GM21423 (cell line): Measurements from ENCODE around the gene CSNK2A2.

Source experiments
- ATAC-seq: cut with Tn5 transposase; IDR thresholded peaks from one replicate; pipeline ENCODE4 v1.9.1; 2021; ENCODE audit warnings: mild to moderate bottlenecking, moderate library complexity; ENCODE audit not compliant: unreplicated experiment

Gene CSNK2A2

GRCh38 chr16:58152246-58152868, 45.5 kb downstream of the CSNK2A2 start:
- ATAC-seq: no peak

GRCh38 chr16:58148526-58148925, 49.4 kb downstream of the CSNK2A2 start:
- no peak for ATAC-seq

- ATAC-seq: no peak
These were observed 49.8 kb downstream of the CSNK2A2 start for GRCh38 chr16:58148099-58148498.

- ATAC-seq: no peak
These were observed 59.1 kb downstream of the CSNK2A2 start for GRCh38 chr16:58138852-58139251.

GRCh38 chr16:58137581-58137980, 60.3 kb downstream of the CSNK2A2 start:
- ATAC-seq: no peak

- ATAC-seq: peak; percentile 87
These were observed 68.6 kb downstream of the CSNK2A2 start, which contains the start of gene CFAP20 for GRCh38 chr16:58129097-58129936. Gene CFAP20 (minus strand): TSS chr16:58129381. CDS start chr16:58129115, 266 bp downstream.

GRCh38 chr16:58128711-58129096, 69.2 kb downstream of the CSNK2A2 start:
- peak; percentile 9 for ATAC-seq

GRCh38 chr16:58128181-58128631, 69.7 kb downstream of the CSNK2A2 start:
- no peak for ATAC-seq

- no peak for ATAC-seq
These were observed 70.3 kb downstream of the CSNK2A2 start for GRCh38 chr16:58127634-58128033.

GRCh38 chr16:58127033-58127556, 70.8 kb downstream of the CSNK2A2 start:
- ATAC-seq: no peak

- no peak for ATAC-seq
These were observed 71.4 kb downstream of the CSNK2A2 start for GRCh38 chr16:58126451-58126961.

GRCh38 chr16:58125781-58126335, 72.0 kb downstream of the CSNK2A2 start:
- no peak for ATAC-seq

GRCh38 chr16:58125041-58125440, 72.9 kb downstream of the CSNK2A2 start:
- no peak for ATAC-seq

- ATAC-seq: no peak
These were observed 73.3 kb downstream of the CSNK2A2 start for GRCh38 chr16:58124601-58124915.

GRCh38 chr16:58123896-58124600, 73.9 kb downstream of the CSNK2A2 start:
- no peak for ATAC-seq

GRCh38 chr16:58121132-58121531, 76.8 kb downstream of the CSNK2A2 start:
- no peak for ATAC-seq

- ATAC-seq: no peak
These were observed 77.7 kb downstream of the CSNK2A2 start for GRCh38 chr16:58120234-58120633.

GRCh38 chr16:58119509-58119845, 78.4 kb downstream of the CSNK2A2 start:
- ATAC-seq: no peak

GRCh38 chr16:58118801-58119508, 79.0 kb downstream of the CSNK2A2 start:
- no peak for ATAC-seq

GRCh38 chr16:58116529-58116928, 81.4 kb downstream of the CSNK2A2 start:
- ATAC-seq: no peak
